ENCODE data around the gene SRXN1.

SRXN1 gene

GRCh38 chr20:608970-609369 lies 44.0 kb downstream of the SRXN1 start:
- FAIRE-seq (no peak), DNase-seq (ENCODE audit: low spot score) (no peak)

- DNase-seq (ENCODE audit: low spot score) (no peak), FAIRE-seq (no peak)
These were observed 45.5 kb downstream of the SRXN1 start for GRCh38 chr20:607476-607875.

GRCh38 chr20:605237-605636 lies 47.8 kb downstream of the SRXN1 start:
- no peak for DNase-seq (ENCODE audit: low spot score)

GRCh38 chr20:603116-603640 lies 49.8 kb downstream of the SRXN1 start:
- FAIRE-seq, result no peak
- no peak for DNase-seq (ENCODE audit: low spot score)

More at GRCh38 chr20:605237-605636, 47.8 kb downstream of the SRXN1 start:
- FAIRE-seq, result no peak

DNA sequence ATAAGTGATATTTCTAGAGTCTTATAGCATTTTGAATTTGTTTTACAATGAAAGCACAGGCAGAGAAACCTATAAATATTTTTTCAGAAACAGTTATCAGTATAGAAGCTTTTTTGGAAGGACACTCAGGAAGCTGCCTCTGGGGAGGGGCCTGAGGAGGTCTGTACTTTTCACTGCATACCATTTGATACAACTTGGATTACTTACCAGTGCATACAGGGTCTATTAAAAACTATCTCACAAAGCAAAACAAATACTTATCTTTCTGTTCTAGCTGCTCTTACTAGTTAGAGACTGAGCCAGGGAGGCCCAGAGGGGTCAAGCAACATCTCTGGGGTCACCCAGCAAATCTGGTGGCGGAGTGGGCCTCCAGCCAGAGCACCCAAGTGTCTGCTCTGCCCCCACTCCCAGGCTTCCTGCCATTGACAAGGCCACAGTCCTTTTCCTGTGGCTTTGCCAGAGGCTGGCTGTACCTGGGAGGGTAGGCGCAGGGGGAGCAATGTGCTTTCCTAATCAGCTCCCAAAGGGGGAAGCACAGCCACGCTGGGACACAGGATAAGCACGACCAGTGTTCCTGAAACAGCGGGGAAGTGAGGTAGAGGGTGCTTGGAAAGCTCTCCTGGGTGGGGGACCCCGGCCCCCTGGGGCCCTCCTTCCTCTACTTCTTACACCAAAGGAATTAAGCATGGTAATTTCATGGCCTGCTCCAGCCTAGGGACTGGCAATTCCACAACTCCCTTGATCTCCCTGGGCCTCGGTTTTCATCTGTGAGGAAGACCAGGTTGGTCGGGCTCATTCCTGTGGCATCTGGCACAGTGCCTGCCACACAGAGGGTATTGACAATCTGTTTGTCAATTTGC lies 50.7 kb downstream of the SRXN1 start:
- FAIRE-seq, result no peak

DNA sequence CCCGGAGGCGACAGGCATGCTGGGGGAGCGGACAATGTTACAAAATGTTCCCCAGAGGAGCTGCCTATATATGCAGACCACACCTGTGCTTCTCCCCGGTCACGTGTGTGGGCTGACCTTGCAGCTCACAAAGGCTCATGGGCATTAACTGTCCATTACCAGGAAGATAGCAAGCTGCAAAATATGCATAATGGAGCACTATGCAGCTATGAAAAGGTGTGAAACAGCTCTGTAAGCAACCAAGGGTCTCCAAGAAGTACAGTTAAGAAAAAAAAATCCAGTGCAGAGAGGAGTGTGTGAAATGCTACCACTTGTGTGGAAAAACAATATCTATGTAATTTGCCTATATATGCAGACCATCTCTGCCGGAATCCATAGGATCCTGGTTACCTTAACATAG lies 52.3 kb downstream of the SRXN1 start:
- no peak for FAIRE-seq
- DNase-seq (ENCODE audit: low spot score), result no peak

More for the DNA sequence above, 50.7 kb downstream of the SRXN1 start:
- DNase-seq (ENCODE audit: low spot score), result no peak

GRCh38 chr20:600141-600540 lies 52.9 kb downstream of the SRXN1 start:
- FAIRE-seq (no peak), DNase-seq (ENCODE audit: low spot score) (no peak)

- no peak for FAIRE-seq
- DNase-seq (ENCODE audit: low spot score), result no peak
These were observed 54.7 kb downstream of the SRXN1 start for GRCh38 chr20:598133-598850.

DNA sequence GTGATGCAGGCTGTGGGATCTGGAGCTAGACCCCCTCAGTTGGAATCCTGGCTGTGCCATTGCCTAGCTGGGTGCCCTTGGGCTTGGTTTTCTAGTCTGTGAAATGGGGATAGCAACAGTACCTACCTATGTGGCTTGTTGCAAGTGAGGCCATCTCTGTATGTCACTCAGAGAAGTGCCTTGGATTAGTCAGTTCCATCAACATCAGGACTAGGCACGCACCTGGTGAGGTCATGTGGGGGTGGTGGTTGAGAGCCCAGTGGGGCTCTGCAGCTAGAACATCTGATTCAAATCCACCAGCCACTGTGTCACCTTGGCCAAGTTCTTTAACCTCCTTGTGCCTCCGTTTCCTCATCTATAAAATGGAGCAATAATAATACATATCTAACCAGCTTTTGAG lies 55.4 kb downstream of the SRXN1 start:
- FAIRE-seq (no peak), DNase-seq (ENCODE audit: low spot score) (no peak)
